SHP77 treated with DMSO at 0.1 percent for 48 hours (cell line): ENCODE data around the gene CLSTN2.
A peak's percentile ranks its signal among the peaks of the same experiment; 100 is the strongest.

Experiments used
- DNase-seq: peaks from one replicate; lab custom pipeline; 2025; lab: John Stamatoyannopoulos, UW

The CLSTN2 gene

GRCh38 chr3:140007081-140007480, 72.1 kb downstream of the CLSTN2 start:
- no peak for DNase-seq

GRCh38 chr3:140007911-140008869, 73.2 kb downstream of the CLSTN2 start:
- DNase-seq: peak; percentile 28

GRCh38 chr3:140010391-140010790, 75.4 kb downstream of the CLSTN2 start:
- no peak for DNase-seq

GRCh38 chr3:140011086-140011485, 76.1 kb downstream of the CLSTN2 start:
- DNase-seq: no peak

GRCh38 chr3:140011611-140012277, 76.8 kb downstream of the CLSTN2 start:
- no peak for DNase-seq

GRCh38 chr3:140013220-140013619, 78.2 kb downstream of the CLSTN2 start:
- DNase-seq: no peak

GRCh38 chr3:140014831-140015495, 80.0 kb downstream of the CLSTN2 start:
- DNase-seq: no peak

- no peak for DNase-seq
Observed at GRCh38 chr3:140015741-140016140, 80.8 kb downstream of the CLSTN2 start.

GRCh38 chr3:140018556-140018955, 83.6 kb downstream of the CLSTN2 start:
- no peak for DNase-seq

GRCh38 chr3:140019946-140020345, 85.0 kb downstream of the CLSTN2 start:
- DNase-seq: no peak

- no peak for DNase-seq
Observed at GRCh38 chr3:140020541-140020940, 85.6 kb downstream of the CLSTN2 start.

- no peak for DNase-seq
Observed at GRCh38 chr3:140021269-140021668, 86.3 kb downstream of the CLSTN2 start.

GRCh38 chr3:140022066-140022770, 87.2 kb downstream of the CLSTN2 start:
- DNase-seq: no peak

GRCh38 chr3:140023616-140024530, 88.9 kb downstream of the CLSTN2 start:
- DNase-seq: no peak

- no peak for DNase-seq
Observed at GRCh38 chr3:140031170-140031569, 96.2 kb downstream of the CLSTN2 start.

GRCh38 chr3:140034058-140034457, 99.1 kb downstream of the CLSTN2 start:
- no peak for DNase-seq

GRCh38 chr3:140035871-140036270, 100.9 kb downstream of the CLSTN2 start:
- DNase-seq: no peak

- no peak for DNase-seq
Observed at GRCh38 chr3:140050396-140050795, 115.4 kb downstream of the CLSTN2 start.

GRCh38 chr3:140051019-140051957, 116.3 kb downstream of the CLSTN2 start:
- DNase-seq: no peak
